ENCODE data around the gene MRPS2. TPM values are rescaled to one million over a fixed set of nuclear protein-coding genes. Genes with fewer than 3 reads are reported as not detected.

Gene MRPS2
- total and polyA plus RNA-seq, 5 experiments from 2014 or later = 28.3 to 64.0 (median 35.7) TPM

DNA sequence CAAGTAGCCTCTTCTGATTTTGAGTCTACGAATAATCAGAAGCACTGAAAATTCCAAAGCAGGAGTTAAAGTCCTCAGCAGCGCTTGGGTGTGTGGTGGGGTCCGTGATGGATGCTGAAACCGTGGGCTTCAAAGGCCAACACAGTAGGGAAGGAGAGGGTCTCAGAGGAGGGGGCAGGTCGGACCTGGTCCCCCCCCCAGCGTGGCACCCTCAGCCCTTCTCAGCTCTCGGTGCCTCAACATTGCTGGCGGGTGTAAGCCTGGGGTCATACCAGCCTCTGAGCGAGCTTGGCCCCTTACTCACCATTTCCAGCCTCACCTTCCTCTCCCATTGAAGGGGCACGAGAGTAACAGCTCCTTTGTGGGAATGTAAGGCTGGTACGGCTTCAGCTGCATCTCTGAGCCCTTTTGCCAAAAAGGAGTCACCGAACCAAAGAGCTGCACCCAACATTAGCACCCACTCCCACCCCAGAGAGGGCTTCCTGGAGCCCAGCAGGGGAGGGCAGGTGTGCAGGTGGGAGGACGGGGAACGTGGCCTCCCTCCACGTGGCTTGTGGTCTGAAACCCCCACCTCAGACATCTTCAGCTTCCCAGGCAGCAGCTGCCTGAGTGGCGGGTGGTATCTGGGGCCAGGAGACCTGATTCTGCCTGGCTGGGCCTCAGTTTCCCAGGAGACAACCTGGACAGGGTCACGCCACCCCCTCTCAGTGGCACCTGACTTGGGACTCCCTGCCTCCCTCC lies 14.0 kb downstream of the MRPS2 start:
- POLR2A ChIA-PET = no interaction called here
- peaks cover 0 to 3% (median under 1%) of the 10 kb centered on the region in 4 donors for H3K4me1 Mint-ChIP-seq
- no peak overlapping the region for H3K27ac Mint-ChIP-seq
- DNase-seq = peak in 1 of 10 donors; percentile 13
- no peak overlapping the region for H3K4me3 Mint-ChIP-seq
- no peak for ATAC-seq
- H3K9me3 Mint-ChIP-seq = peaks cover 1 to 7% (median 1%) of the 10 kb centered on the region in 9 donors
- peaks cover 0 to 1% (median 0%) of the 10 kb centered on the region in 3 donors for H3K36me3 Mint-ChIP-seq
- peaks cover 0 to 12% (median 4%) of the 10 kb centered on the region in 5 donors for H3K27me3 Mint-ChIP-seq

DNA sequence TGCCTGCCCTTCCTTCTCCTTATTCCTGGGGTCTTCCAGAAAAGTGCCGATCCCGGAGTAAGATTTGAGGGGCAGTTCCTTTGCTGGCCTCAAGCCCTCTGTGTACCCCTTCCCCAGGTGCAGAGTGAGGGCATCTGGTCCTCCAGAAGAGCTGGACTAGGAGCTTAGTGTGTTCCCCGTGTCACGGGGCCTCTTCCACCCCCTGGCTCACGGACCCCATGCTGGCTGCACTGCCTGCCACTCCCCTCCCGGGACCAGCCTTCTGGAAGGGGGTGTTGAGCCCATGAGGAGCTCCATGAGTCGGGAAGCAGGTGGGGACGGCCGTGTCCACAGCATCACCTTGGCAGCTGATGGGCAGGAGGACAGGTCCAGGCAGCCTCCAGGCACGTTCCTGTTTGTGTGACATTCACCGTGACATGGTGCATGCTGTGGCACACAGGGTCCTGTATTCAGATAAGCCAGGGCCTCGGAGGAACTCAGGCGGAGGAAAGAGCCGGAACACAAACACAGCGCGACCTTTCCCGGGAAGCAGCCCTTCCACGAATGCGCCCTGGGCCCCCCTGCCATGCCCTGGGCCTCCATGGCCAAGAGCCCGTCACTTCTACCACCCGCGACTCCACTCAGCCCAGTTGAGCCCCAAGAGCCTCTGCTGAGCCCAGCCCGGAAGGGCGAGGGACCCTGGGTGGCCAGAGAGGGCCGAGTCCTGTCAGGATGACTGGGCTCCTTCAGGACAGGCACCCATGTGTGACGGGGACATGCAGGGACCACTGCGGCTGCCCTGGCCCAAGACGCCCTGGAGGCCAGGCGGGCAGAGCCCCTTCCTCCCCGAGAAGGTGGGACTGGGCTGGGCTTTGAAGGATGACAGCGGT lies 14.8 kb downstream of the MRPS2 start:
- H3K27me3 Mint-ChIP-seq = peaks cover 0 to 13% (median 4%) of the 10 kb centered on the region in 5 donors
- no peak overlapping the region for H3K4me3 Mint-ChIP-seq
- POLR2A ChIA-PET = no interaction called here
- DNase-seq = peak in 1 of 10 donors; percentile 13
- H3K36me3 Mint-ChIP-seq = no peaks in the 10 kb centered on the region
- no peak overlapping the region for H3K27ac Mint-ChIP-seq
- peaks cover 0 to 3% (median under 1%) of the 10 kb centered on the region in 4 donors for H3K4me1 Mint-ChIP-seq
- ATAC-seq = no peak
- H3K9me3 Mint-ChIP-seq = peaks cover 0 to 2% (median 0%) of the 10 kb centered on the region in 9 donors

DNA sequence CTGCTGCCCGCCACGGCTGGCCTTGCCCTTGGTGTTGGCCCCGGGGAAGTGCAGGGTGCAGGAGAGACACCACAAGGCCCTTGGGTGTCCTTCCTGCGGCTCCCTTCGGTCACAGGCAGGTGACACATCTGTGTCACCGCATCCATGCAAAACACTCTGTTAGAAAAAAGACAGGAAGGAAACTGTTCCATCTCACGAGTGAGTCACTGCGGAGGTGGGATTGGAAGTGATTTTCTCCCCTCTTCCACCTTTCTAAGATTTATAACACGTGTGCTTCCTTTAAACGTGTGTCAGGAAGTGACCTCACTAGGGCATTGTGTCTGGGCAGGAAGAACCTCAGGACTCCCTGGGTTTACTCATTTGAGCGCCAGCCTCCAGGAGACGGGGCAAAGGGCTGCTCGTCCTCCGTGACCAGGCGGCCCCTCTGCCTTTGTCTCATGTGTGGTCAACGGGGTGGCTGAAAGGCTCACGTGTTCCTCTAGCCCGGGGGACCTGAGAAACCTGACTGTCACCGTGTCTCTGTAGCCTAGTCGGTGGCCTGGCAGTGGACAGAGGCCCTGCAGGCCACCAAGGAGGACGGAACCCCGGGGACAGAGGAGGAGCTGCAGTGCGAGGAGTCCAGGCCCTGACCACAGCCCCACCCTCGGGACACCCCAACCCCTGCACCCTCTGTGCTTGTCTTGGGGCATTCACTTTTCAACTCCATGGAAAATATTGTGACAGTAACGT lies 15.8 kb downstream of the MRPS2 start:
- no peaks in the 10 kb centered on the region for H3K36me3 Mint-ChIP-seq
- no peaks in the 10 kb centered on the region for H3K9me3 Mint-ChIP-seq
- H3K27me3 Mint-ChIP-seq = peaks cover 0 to 13% (median 8%) of the 10 kb centered on the region in 5 donors
- H3K27ac Mint-ChIP-seq = no peak overlapping the region
- POLR2A ChIA-PET = no interaction called here
- H3K4me1 Mint-ChIP-seq = peaks cover 0 to 3% (median under 1%) of the 10 kb centered on the region in 4 donors
- peak in 1 of 10 donors; percentile 14 for DNase-seq
- H3K4me3 Mint-ChIP-seq = no peak overlapping the region
- no peak for ATAC-seq

DNA sequence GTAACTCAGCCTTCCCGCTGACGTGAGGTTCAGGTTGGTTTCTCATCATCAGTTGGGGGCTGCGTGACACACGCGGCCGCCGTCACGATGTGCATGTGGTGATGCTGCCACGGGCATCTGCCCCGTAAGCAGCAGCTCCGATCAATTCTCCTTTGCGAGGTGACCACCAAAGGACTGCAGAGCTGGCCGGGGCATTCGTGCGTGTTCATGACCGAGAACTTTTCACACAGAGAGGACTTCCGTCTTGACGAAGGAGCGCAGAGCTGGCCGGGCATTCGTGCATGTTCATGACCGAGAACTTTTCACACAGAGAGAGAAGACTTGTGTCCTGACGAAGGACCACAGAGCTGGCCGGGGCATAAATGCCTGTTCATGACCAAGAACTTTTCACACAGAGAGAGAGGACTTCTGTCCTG lies 16.9 kb downstream of the MRPS2 start:
- H3K27ac Mint-ChIP-seq = no peak overlapping the region
- H3K4me1 Mint-ChIP-seq = peaks cover 0 to 3% (median under 1%) of the 10 kb centered on the region in 4 donors
- H3K9me3 Mint-ChIP-seq = no peaks in the 10 kb centered on the region
- DNase-seq = peak in 1 of 10 donors; percentile 2
- ATAC-seq = no peak
- no peaks in the 10 kb centered on the region for H3K36me3 Mint-ChIP-seq
- POLR2A ChIA-PET = no interaction called here
- no peak overlapping the region for H3K4me3 Mint-ChIP-seq
- peaks cover 0 to 12% (median 8%) of the 10 kb centered on the region in 5 donors for H3K27me3 Mint-ChIP-seq

DNA sequence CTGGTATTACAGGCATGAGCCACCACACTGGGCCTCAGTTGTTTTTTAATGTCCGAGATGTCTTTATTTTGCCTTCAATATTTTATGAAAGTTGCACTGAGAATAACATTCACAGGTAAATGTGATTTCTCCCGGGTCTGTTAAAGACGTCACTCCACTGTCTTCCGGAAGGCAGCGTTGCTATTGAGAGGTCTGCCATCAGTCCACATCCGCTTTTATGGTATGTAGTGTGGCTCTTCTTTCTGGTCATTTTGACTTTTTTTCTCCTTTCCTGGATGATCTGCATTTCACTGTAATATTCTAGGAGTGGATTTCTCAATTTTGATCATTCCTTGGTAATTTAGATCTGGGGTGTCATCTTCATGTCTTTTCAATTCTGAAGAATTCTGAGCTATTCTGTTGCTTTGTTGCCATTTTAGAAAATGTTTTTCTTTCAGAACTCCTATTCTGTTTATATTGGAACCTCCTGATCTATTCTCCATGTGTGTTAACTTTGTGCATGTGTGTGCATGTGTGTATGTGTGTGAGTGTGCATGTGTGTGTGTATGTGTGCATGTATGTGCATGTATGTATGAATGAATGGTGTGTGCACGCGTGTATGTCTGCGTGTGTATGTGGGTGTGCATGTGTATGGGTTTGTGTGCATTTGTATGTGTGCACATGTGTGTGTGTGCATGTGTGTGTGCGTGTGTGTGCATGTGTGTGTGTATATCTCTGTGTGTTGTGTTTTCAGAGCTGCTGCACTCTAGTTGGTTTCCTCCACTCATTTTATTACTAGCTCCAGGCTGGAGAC lies 18.9 kb downstream of the MRPS2 start:
- Mint-ChIP-seq H3K36me3 (no peaks in the 10 kb centered on the region), H3K27me3 (peaks cover 0 to 16% (median 8%) of the 10 kb centered on the region in 5 donors), H3K4me3 (no peak overlapping the region), H3K27ac (no peak overlapping the region), H3K9me3 (no peaks in the 10 kb centered on the region), H3K4me1 (peaks cover 0 to 1% (median 0%) of the 10 kb centered on the region in 4 donors)
- POLR2A ChIA-PET = no interaction called here
- ATAC-seq (no peak), DNase-seq (no peak)

DNA sequence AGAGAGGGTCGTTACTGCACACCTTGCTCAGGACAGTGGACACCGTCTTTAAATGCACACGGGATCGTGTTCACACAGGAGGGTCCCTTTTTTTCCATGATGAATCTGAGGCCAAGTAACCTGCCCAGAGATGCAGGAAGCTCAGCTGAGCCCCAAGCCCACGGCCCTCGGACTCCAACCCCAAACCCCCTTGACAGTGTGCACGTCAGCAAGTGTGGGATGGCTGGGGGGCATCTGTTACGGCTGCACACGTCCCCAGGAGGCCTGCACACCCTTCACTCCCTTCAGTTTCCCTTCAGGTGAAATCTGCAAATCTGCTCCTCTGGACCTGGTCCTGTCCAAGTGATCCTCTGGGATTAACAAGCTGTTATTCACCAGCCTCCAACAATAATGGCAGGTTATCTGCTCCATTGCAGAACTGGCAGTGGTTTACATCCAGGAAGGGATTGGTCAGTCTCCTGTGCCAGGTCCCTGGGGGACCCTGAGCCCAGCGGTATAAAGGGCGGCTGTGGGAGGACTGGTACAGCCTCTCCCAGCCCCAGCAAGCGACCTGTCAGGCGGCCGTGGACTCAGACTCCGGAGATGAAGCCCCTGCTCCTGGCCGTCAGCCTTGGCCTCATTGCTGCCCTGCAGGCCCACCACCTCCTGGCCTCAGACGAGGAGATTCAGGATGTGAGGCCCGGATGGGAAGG lies 20.6 kb downstream of the MRPS2 start, which contains the start of gene LCN1:
Gene LCN1, plus strand, starts transcription at position 525 of the 692 bp plus-strand sequence. Its CDS starts 58 bp downstream, at position 583.
- DNase-seq (peak in 1 of 10 donors; percentile 11), ATAC-seq (no peak)
- POLR2A ChIA-PET = no interaction called here
- Mint-ChIP-seq H3K27me3 (peaks cover 0 to 17% (median 8%) of the 10 kb centered on the region in 5 donors), H3K4me1 (no peaks in the 10 kb centered on the region), H3K9me3 (no peaks in the 10 kb centered on the region), H3K4me3 (no peak within 1 kb of the TSS), H3K36me3 (no peaks in the 10 kb centered on the region), H3K27ac (no peak within 1 kb of the TSS)

DNA sequence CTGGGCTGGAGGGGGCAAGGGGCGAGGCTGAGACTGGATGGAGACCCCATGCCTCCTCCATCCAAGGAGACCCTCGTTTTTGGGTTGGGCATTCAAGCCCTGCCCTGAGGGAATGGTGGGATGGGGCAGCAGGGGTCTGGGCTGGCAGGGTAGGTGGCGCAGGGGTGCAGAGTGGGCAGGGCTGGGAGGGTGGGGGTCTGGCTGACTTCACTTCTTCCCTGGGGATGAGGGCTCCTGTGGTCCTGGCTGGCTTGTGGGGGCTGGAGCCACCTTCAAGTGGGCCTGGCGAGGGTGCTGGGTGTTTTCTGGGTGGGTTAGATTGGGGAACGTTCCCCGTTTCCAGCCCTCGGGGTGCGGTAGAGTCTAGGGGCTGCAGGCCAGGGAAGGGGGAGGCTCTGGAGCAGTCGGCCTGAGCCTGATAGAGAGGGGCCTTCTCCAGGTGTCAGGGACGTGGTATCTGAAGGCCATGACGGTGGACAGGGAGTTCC lies 21.2 kb downstream of the MRPS2 start:
- Mint-ChIP-seq H3K9me3 (no peaks in the 10 kb centered on the region), H3K27ac (no peak overlapping the region), H3K4me3 (no peak overlapping the region), H3K27me3 (peaks cover 0 to 14% (median 8%) of the 10 kb centered on the region in 5 donors), H3K4me1 (no peaks in the 10 kb centered on the region), H3K36me3 (no peaks in the 10 kb centered on the region)
- DNase-seq (peak in 1 of 10 donors; percentile 3), ATAC-seq (no peak)
- POLR2A ChIA-PET = no interaction called here

DNA sequence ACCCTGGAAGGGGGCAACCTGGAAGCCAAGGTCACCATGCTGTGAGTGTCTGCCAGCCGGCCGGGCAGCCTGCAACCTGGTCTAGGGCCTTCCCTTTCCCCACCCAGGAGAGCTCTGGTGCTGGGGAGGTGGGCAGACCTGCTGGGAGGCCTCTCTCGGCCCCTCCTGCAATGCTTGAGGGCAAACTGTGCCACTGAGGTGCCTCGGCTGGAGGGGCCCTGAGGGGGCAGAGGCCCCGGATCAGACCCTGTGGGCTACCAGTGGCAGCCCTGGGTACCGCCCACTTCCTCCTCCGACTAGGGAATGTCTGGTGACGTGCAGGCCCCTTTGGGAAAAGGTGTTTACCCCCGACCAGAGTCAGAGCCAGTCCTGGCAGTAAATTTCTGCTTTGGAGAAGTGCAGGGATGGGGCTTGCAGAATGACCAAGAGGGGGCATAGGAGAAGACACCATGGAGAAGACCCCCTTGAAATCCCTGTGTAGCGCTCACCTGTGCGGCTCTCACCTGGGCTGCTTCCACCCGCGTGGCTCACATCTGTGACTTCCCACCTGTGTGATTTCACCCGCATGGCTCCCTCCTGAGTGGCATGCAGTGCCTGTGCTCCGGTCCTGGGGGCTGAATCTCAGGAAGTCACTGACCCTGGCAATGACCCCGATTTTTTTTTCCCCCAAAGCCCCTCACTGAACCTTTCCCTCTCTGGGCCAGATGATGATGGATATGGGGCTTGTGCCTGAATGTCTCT lies 21.8 kb downstream of the MRPS2 start:
- DNase-seq (peak in 1 of 10 donors; percentile 11), ATAC-seq (no peak)
- H3K27ac Mint-ChIP-seq = no peak overlapping the region
- H3K4me1 Mint-ChIP-seq = no peaks in the 10 kb centered on the region
- POLR2A ChIA-PET = no interaction called here
- H3K36me3 Mint-ChIP-seq = no peaks in the 10 kb centered on the region
- peaks cover 0 to 14% (median 8%) of the 10 kb centered on the region in 5 donors for H3K27me3 Mint-ChIP-seq
- H3K9me3 Mint-ChIP-seq = no peaks in the 10 kb centered on the region
- no peak overlapping the region for H3K4me3 Mint-ChIP-seq

DNA sequence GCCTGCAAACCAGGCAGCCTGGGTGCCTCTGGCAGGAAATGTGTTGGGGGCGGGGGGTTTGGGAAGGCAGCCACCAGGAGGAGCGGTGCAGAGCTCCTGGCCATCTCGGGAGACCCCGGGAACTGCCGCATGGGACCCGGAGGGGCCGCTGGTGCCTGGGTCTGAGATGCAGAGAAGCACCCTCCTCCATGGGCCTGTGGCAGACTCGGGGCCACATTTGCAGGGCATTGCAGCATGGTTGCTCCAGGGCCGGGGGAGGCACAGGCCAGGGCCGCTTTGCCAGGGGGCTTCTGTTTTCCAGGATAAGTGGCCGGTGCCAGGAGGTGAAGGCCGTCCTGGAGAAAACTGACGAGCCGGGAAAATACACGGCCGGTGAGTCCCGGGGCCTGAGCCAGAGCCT lies 22.4 kb downstream of the MRPS2 start:
- Mint-ChIP-seq H3K4me1 (no peaks in the 10 kb centered on the region), H3K4me3 (no peak overlapping the region), H3K27me3 (peaks cover 0 to 14% (median 4%) of the 10 kb centered on the region in 5 donors), H3K27ac (no peak overlapping the region), H3K36me3 (no peaks in the 10 kb centered on the region), H3K9me3 (no peaks in the 10 kb centered on the region)
- POLR2A ChIA-PET = no interaction called here
- no peak for ATAC-seq
- DNase-seq = peak in 1 of 10 donors; percentile 10

DNA sequence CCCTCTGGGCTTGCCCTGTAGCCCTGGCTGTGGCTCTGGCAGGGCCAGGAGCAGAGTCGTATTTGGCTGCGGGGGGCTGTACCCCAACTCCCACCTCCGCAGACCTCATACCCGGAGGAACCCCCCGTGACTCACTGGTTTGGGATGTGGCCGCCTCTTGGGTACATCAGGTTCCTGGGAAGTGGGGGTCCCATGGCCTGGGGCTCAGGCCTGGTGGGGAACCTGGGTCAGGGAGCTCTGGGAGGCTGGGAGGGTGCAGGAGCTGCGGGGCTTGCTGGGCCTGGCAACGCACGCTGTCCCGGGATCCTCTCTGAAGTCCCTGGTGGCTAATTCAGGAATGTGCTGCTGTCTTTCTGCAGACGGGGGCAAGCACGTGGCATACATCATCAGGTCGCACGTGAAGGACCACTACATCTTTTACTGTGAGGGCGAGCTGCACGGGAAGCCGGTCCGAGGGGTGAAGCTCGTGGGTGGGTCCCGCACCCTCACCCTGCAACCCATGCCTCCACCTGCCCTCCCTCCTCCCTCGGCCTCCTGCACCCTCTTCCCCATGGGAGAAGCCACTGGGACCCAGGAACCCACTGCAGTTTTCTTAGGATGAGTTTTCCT lies 23.1 kb downstream of the MRPS2 start:
- DNase-seq (peak in 1 of 10 donors; percentile 13), ATAC-seq (no peak)
- Mint-ChIP-seq H3K4me3 (no peak overlapping the region), H3K4me1 (no peaks in the 10 kb centered on the region), H3K36me3 (no peaks in the 10 kb centered on the region), H3K9me3 (no peaks in the 10 kb centered on the region), H3K27ac (no peak overlapping the region), H3K27me3 (peaks cover 0 to 14% (median 4%) of the 10 kb centered on the region in 5 donors)
- POLR2A ChIA-PET = no interaction called here
